PC-9 (cell line): ENCODE results near the gene RNH1.

Experiments
- EZH2 ChIP-seq: fragments of 200-600 bp; sonication (generic); IDR thresholded peaks from 2 replicates; pipeline ENCODE4 v1.8.0; 2017; ENCODE audit warnings: antibody characterized with exemption, low read depth
- TF ChIP-seq, protein P1 (sequence below): fragments of 200-600 bp; sonication (generic); conservative IDR thresholded peaks from 2 replicates; pipeline ENCODE4 v1.6.1; 2017; ENCODE audit warnings: mixed run types, antibody characterized with exemption, mild to moderate bottlenecking, moderate library complexity

DNA sequence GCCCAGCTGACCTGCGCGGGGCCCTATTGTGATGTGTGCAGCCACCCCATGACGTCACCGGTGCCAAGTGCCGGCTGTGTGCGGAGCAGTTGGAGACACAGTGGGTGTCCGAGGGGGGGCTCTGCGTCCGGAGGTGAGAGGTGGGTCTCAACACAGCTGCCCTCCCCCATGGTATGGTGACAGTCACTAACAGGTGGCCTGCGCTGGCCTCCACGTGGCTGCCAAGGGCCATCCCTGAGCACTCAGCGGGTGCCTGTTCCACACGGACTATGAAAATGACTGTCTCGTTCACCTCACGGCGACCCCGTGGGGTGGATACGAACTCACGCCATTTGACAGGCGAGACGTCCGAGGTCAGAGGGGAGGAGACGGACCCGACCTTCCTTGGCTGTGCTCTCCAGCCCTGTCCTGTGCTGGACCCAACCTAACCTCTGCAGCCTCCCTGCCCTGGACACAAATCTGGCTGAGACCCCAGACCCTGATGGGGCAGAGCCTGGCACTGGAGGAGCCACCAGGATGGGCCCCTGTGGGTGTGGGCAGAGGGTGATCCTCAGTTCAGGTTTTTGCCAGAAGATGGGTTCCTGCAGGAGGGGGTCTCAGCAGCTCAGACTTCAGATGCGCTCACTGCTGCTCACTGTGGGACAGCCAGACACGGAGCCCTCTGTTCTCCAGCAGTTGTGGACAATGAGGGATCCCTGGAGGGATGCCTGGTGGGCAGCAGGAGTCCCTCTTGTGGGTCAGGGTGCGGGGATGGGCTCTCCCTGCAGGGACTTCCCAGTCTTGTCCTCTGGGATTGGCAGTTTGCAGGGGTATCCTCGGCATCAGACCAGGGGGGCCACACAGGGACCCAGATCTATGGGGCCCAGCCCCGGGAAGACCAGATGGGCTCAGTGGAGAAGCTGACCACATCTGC lies 22.0 kb upstream of the RNH1 start:
- TF ChIP-seq, protein P1, sequence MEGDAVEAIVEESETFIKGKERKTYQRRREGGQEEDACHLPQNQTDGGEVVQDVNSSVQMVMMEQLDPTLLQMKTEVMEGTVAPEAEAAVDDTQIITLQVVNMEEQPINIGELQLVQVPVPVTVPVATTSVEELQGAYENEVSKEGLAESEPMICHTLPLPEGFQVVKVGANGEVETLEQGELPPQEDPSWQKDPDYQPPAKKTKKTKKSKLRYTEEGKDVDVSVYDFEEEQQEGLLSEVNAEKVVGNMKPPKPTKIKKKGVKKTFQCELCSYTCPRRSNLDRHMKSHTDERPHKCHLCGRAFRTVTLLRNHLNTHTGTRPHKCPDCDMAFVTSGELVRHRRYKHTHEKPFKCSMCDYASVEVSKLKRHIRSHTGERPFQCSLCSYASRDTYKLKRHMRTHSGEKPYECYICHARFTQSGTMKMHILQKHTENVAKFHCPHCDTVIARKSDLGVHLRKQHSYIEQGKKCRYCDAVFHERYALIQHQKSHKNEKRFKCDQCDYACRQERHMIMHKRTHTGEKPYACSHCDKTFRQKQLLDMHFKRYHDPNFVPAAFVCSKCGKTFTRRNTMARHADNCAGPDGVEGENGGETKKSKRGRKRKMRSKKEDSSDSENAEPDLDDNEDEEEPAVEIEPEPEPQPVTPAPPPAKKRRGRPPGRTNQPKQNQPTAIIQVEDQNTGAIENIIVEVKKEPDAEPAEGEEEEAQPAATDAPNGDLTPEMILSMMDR = no peak
- TF ChIP-seq EZH2 = no peak
